Glutamatergic neuron (in vitro differentiated cells): ENCODE measurements around the gene NMRK1. TPM values are rescaled to one million over a fixed set of nuclear protein-coding genes. Genes with fewer than 3 reads are reported as not detected.

ENCODE experiments used
- DNase-seq: peaks from one replicate; pipeline ENCODE4 v3.0.0; 2022
- H3K27ac Mint-ChIP-seq: one replicate; pipeline ENCODE4 v1.8.0; 2020; ENCODE audit warnings: mild to moderate bottlenecking, mixed read lengths, inconsistent platforms; ENCODE audit not compliant: unreplicated experiment
- H3K27me3 Mint-ChIP-seq: one replicate; pipeline ENCODE4 v1.8.0; 2020; ENCODE audit warnings: mild to moderate bottlenecking, moderate library complexity, mixed read lengths, inconsistent platforms; ENCODE audit not compliant: unreplicated experiment
- H3K36me3 Mint-ChIP-seq: one replicate; pipeline ENCODE4 v1.8.0; 2020; ENCODE audit warnings: mild to moderate bottlenecking, mixed read lengths, inconsistent platforms; ENCODE audit not compliant: unreplicated experiment
- H3K4me1 Mint-ChIP-seq: one replicate; pipeline ENCODE4 v1.8.0; 2020; ENCODE audit warnings: mild to moderate bottlenecking, low read depth, mixed read lengths, inconsistent platforms; ENCODE audit not compliant: unreplicated experiment
- H3K4me3 Mint-ChIP-seq: one replicate; pipeline ENCODE4 v1.8.0; 2020; ENCODE audit warnings: mild to moderate bottlenecking, mixed read lengths, inconsistent platforms; ENCODE audit not compliant: unreplicated experiment
- H3K9me3 Mint-ChIP-seq: one replicate; pipeline ENCODE4 v1.8.0; 2020; ENCODE audit warnings: mild to moderate bottlenecking, moderate library complexity, mixed read lengths, inconsistent platforms; ENCODE audit not compliant: unreplicated experiment
- CTCF ChIP-seq: fragments of 200-600 bp; sonication (generic); IDR thresholded peaks from one replicate; pipeline ENCODE4 v1.5.0; 2021; ENCODE audit not compliant: partially characterized antibody, unreplicated experiment
- total RNA-seq: library from RNA; stranded (reverse); fragmentation: NEBNext Ultra II Directional; extraction: Animal tissue kit (Norgen Biotek cat#: 25700); gene quantifications from one replicate; pipeline ENCODE4 v1.2.1, GENCODE V29; 2021; ENCODE audit not compliant: unreplicated experiment

Gene NMRK1
- total RNA-seq, 1 donor from 2014 or later, result 6.1 TPM

GRCh38 chr9:75017378-75017777 is 70.6 kb downstream of the NMRK1 start:
- Mint-ChIP-seq H3K9me3 (no peaks in the 10 kb centered on the region), H3K27ac (no peak overlapping the region), H3K27me3 (peaks cover 3% of the 10 kb centered on the region), H3K4me3 (no peak overlapping the region), H3K36me3 (no peaks in the 10 kb centered on the region), H3K4me1 (no peaks in the 10 kb centered on the region)
- TF ChIP-seq CTCF, result no peak
- DNase-seq, result no peak

GRCh38 chr9:75013735-75014134 is 74.2 kb downstream of the NMRK1 start:
- H3K27me3 Mint-ChIP-seq, result no peaks in the 10 kb centered on the region
- H3K27ac Mint-ChIP-seq, result no peak overlapping the region
- no peak overlapping the region for H3K4me3 Mint-ChIP-seq
- no peaks in the 10 kb centered on the region for H3K9me3 Mint-ChIP-seq
- no peaks in the 10 kb centered on the region for H3K4me1 Mint-ChIP-seq
- DNase-seq, result no peak
- H3K36me3 Mint-ChIP-seq, result no peaks in the 10 kb centered on the region
- no peak for TF ChIP-seq CTCF

Other genes starting within 250 kb of the NMRK1 start
- gene TRPM6, start 200.2 kb downstream of the NMRK1 start, total RNA-seq, result 1.7 TPM
- 10.4 TPM for gene C9orf40, start 135.2 kb downstream of the NMRK1 start, total RNA-seq
- 7.1 TPM for gene CARNMT1, start 59.9 kb downstream of the NMRK1 start, total RNA-seq
- gene OSTF1, start 359 bp upstream of the NMRK1 start, total RNA-seq, result 38.4 TPM